Measurements from ENCODE around the gene QSOX1.
A peak's percentile ranks its signal among the peaks of the same experiment; 100 is the strongest.
"Not testable (repeated sequence)": the region's sequence is repeated elsewhere in the genome, so short reads cannot be mapped to it uniquely, and the experiment has no call there.

QSOX1 gene, protein sequence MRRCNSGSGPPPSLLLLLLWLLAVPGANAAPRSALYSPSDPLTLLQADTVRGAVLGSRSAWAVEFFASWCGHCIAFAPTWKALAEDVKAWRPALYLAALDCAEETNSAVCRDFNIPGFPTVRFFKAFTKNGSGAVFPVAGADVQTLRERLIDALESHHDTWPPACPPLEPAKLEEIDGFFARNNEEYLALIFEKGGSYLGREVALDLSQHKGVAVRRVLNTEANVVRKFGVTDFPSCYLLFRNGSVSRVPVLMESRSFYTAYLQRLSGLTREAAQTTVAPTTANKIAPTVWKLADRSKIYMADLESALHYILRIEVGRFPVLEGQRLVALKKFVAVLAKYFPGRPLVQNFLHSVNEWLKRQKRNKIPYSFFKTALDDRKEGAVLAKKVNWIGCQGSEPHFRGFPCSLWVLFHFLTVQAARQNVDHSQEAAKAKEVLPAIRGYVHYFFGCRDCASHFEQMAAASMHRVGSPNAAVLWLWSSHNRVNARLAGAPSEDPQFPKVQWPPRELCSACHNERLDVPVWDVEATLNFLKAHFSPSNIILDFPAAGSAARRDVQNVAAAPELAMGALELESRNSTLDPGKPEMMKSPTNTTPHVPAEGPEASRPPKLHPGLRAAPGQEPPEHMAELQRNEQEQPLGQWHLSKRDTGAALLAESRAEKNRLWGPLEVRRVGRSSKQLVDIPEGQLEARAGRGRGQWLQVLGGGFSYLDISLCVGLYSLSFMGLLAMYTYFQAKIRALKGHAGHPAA

DNA sequence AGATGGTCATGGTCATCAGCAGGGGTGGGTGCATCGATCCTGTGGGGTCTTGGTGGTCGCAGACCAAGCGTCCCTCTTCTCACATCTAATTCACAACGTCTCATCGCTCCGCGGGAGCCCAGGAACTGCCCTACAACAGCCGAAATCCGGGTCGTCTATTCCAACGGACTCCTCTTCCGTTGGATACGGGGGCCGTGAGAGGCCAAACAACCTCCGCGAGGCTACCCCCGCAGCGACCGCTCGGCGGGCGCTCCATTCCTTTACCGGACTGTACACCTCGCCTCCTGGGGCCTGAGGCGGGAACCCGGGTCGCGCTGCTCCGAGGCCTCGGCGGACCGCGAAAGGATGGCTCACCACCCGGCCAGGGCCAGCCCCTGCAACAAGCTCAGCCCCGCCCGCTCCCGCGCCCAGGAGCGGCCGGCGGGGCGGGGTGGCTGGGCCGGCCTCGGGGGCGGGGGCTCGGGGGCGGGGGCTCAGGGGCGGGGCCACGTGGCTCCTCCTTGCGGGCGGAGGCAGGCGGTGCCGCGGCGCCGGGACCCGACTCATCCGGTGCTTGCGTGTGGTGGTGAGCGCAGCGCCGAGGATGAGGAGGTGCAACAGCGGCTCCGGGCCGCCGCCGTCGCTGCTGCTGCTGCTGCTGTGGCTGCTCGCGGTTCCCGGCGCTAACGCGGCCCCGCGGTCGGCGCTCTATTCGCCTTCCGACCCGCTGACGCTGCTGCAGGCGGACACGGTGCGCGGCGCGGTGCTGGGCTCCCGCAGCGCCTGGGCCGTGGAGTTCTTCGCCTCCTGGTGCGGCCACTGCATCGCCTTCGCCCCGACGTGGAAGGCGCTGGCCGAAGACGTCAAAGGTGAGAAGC, at the start of gene QSOX1:
Gene QSOX1, plus strand, starts transcription at position 545 of the 857 bp plus-strand sequence. Its CDS starts 39 bp downstream, at position 584.
- peak; percentile 77 to 79 for DNase-seq

DNA sequence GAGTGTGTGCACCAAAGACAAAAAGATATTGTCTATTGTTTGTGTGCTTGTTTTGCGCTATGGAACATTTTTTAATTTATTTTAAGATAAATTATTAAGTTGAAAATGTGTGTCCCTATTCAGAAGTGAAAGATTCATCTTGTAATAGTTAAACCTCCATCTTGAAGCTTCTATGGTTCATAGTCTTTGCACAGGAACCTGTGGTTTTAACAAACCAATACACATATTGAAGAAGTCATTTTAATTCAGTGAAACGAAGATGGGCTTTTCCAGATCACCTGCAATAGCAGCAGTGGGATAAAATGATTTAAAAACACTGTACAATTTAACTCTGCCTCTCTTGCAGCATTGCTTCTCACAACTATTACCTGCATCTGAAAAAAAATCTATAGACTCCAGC, 42.6 kb upstream of the QSOX1 start:
- DNase-seq = no peak

DNA sequence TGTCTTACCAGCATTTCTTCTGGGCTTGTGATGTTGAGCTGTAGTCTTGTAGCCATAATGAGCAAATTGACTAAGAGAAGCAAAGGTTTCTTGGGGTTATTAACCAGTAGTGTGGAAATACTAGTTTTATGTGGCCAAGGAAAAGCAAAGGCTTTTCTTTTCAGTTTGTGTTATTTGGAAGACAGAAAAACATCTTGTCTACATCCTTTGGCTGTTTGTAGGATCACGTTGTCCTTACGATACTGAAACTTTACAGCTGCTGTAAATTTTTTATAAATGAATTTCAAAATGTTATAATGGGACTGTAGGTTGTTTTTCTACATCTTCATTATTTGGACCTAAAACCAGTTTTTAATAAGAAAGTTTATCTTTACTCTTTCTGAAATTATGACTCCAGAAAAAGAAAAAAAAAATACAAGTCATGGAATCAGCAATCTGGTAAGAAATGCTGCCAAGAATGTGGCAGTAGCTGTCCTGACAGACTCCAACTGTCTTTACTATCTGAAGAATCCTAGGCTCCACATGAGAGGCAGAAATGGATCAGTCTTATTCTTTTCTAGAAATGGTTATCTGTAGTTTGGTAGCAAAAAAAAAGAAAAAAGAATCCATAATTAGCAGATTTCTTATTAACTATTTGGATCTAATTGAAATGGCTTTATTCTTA, 41.6 kb upstream of the QSOX1 start:
- no peak for DNase-seq

DNA sequence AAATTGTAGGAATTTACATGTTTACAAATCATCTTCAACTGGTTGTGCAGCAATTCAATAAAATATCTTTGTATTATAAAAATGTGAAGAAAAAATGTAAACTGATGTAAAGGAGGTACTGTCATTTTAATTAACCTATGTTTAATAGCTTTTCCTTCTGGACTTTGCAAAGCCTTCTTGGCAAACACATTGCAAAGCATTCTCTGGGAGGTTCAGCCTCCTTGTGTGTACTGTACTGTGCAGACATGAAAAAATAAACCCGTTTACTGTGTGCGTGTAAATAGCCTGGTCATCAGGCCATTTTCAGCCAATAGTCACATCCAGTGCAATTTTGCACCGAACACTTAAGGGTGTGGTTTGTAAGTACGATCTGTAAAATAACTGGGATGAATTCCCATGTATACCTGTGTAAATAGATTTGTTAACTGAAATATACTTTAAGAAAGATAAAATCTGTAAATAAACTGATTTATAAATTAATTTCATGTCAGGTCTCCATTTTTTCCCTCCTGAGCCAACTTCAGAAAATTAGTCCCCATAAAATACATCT, 40.2 kb upstream of the QSOX1 start:
- DNase-seq = no peak

DNA sequence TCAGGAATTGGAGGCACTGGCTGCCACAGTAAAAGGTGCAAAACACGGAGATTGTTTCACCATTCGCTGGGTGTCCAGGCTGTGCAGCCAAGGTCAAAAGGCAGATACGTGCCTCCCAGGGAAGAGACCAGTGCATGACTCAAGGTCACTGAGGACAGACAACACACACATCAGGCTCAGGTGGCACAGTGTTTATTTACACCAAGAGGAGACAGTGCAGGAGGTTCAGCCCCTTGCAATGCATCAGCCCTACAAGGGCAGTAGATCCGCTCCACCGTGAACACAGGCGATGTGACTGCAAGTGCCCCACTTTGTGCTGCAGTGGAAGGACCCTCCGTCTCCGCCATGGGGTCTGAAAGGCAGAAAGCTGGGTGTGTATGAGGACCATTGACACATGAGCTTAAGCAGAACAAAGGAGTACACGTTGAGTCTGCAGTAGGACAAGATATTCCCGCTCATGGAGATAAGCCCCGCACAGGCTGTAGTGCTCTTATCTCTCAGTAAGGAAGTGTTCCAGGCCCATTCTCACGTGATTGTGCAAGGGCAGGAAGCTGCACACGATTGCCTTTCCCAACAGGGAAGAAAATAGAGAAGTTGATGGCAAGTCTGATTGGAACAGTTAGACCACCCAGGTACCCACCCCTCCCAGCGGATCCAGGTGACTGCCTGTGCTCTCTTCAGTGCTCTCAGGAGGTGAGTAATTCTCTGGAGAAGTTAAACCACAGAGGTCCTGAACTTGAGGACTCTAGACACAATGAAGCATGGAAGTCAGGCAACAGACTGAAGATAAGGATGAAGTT, 37.5 kb upstream of the QSOX1 start:
- DNase-seq = no peak

DNA sequence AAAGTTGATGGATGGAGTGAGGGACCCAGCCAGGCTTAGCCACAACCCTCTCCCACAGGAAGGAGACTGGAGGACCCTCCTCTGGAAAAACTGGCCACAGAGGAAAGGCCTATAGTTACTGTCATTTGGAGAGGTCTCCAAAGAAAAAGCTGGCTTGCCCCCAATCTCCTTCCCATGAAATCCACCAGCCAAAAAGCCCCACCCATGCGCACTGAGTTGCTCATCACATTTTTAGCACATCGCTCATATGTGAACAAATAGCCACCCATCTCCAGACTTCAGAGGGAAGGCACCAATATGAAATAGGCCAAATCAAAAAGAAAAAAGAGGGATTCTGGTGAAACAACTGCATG, 36.9 kb upstream of the QSOX1 start:
- no peak for DNase-seq

DNA sequence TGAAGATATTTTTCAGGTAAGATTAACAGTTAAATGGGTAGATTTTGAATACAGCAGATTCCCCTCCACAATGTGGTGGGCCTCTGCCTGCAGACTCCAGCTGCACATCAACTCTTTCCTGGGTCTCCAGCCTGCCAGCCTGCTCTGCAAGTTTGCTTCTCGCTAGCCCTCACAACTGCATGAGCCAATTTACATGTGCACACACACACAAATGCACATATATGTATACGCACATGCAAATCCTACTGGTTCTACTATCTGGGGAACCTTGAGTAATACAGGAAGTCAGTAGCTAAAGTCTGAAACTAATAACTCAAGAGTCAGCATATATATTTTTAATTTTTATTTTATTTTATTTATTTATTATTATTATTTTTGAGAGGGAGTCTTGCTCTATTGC, 34.8 kb upstream of the QSOX1 start:
- no peak for DNase-seq

DNA sequence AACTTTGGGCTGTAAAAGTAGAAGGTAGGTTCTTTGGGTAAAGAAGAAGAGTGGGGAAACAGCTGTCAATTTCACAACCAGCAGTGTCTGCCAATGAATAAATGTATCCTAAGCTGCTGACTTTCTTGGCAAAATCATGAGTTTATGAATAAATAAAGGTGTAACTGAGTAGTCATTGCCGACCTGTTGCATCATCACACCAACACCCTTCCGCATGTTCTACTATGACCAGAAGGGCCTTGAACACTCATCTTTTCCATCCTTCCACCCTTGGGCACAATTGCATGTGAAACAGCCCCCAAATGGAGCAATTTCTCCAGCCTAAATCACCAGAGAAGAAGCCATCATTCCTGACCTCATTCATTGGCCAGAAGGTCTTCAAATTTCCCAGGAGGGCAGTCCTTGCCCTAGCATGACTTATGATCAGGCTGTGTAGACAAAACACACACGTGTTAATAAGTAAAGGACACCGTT, 31.2 kb upstream of the QSOX1 start:
- no peak for DNase-seq

DNA sequence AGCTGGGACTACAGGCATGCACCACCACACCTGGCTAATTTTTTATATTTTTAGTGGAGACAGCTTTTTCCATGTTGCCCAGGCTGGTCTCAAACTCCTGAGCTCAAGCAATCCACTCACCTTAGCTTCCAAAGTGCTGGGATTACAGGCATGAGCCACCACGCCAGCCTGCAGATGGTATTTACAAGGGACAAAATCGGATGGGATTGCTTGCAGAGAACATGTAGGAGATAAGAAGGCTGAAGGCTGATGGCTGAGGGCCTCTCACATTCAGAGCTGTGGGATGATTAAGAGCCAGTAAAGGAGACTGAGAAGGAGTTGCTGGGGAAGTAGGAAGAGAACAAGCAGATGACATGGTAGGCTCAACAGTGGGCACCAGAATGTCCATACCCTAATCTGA, 24.0 kb upstream of the QSOX1 start:
- no peak for DNase-seq

DNA sequence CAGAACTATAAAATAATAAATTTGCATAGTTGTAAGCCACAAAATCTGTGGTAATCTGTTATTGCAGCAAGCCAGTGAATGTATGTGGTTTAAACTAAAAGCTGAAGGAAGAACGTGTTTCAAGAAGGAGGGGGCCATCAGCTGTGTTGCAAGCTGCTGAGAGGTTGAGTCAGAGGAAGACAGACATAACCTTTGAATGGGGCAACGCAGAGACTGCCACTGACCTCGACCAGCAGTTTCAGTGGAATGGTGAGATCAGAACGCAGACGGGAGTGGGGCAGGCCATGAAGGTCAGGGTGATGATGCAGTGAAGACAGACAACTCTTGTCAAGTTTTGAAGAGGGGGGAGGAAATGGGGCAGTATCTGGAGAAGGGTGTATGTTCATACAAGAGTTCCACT, 23.2 kb upstream of the QSOX1 start:
- DNase-seq = no peak

DNA sequence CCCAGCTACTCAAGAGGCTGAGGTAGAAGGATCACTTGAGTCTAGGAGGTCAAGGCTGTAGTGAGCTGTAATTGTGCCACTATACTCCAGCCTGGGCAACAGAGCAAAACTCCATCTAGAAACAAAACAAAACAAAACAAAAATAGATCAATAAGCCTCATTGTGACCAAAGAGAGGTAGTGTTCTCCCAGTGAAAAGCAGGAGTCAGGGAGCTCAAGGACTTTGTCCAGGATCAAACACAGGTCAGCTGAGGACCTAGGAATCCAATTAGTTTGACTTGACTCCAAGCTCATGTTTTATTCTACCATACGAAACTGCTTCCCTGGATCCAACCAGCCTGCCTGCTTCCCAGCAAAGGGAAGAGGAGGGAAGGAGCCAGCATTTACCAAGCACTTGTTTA, 21.5 kb upstream of the QSOX1 start:
- DNase-seq = no peak

DNA sequence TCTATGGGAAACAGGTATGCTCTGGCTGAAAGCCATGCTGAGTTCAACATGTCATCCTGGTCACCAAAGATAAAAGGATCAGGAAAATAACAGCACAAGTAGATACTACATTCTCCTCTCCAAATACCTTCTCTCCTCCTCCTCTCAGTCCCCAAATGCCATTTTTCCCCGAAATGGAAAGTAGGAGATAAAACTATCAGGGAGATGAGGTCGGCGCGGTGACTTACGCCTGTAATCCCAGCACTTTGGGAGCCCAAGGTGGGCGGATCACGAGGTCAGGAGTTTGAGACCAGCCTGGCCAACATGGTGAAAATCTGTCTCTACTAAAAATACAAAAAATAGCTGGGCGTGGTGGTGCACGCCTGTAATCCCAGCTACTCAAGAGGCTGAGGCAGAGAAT, 21.0 kb upstream of the QSOX1 start:
- not testable (repeated sequence) for DNase-seq

DNA sequence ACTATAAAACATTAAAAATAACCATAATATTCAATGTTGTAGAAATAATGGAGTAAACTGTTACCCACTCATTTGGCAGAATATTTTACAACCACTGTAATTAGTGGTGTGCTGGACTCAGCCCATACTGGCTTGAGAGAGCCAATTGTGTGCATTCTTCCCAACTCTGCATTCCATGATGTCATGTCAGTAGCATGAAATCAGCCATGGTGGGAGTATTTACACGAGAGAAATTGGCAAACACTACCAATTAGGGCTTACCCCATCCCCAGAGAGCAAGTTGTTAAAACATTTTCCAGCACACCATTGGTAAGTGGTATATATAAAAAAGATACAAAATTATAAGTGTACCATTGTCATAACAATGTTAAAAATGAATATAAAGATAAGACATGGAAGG, 19.1 kb upstream of the QSOX1 start:
- no peak for DNase-seq

DNA sequence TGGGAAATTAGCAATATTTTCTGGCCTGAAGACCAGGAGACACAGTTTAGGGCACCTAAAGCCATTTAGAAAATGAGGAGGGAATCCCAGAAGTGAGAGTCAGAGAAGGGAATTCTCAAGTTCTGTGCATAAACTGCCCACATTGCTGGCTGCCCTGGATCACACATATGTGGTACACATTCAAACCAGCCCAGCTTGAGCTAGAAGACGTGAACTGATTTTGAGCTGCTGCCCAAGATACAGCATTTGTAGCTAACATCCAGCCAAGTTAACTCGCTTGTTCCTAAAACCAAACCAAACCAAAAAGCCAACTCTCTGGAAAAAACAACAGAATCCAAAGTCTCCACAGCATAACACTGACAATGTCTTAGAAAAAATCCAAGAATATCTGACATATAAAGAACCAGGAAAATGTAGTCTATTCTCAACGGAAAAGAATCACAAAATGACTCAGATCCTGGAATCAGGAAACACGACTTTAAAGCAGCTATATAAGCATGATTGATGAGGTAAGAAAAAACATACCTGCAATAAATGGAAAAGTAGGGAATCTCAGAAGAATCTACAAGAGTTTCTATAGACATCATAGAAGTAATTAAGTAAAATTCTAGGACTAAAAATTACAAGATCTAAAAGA, 18.2 kb upstream of the QSOX1 start:
- no peak for DNase-seq

DNA sequence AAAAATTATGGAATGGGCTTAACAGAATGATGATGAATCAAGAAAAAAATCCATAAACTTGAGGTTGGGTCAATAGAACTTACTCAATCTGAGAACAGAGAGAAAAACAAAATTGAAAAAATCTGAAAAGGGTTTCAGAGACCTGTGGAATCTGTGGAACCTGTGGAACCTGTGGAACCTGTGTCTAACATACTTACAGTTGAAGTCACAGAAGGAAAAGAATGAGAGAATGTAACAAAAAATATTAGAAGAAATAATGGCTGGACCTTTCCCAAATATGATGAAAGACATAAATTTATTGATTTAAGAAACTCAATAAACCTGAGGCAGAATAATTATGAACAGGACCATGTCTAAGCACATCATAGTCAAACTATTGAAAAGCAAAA, 17.7 kb upstream of the QSOX1 start:
- no peak for DNase-seq

DNA sequence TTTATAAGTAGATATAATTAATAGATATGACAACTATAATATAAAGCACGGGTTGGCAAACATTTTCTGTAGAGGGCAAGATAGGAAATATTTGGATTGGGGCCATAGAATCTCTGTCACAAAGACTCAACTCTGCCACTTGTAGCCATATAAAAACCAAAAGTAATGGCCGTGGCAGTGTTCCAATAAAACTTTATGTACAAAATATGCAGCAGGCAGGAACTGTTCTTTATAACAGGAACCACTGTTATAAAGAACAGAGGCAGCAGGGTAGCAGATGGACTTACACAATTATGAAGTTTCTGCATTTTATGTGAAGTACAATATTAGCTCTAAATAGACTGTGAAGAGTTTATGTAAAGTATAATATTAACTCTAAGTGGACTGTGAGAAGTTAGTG, 16.9 kb upstream of the QSOX1 start:
- no peak for DNase-seq

DNA sequence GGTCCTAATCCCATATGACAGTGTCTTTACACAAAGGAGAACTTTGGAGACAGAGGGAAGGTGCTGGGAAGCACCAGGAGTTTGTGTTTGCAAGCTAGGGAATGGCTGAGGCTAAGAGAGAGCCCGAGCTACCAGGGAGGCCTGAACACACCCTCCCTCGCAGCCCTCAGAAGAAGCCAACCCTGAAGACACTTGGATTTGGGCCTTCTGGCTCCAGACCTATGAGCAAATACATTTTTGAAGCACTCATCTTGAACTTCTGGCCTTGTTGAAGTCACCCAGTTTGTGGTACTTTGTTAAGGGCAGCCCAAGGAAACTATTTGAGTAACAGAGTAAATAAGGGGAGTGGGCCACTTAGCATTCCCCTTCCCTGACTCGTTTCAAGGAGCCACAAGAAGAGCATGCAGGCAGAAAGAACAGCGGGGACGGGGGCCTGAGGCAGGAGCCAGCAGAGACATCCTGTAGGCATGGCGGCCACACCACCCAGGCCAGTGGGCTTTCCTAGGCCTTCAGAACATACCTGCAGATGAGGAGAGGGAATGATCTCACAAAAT, 13.2 kb upstream of the QSOX1 start:
- DNase-seq = no peak

DNA sequence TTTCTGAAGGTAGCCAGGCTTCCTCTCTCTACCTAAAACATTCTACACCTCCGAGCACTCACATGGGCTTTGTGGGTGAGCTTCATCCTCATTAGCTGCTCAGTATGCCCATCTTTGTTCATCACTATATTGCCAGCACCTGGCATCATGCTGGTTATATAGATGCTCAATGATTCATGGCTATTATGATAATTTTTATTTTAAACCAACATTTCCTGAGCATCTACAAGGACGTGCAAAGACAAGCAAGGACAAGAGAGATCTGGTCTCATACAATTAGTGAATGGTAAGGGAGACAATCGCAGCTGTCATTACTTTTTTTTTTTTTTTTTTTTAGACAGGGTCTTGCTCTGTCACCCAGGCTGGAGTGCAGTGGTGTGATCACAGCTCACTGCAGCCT, 11.3 kb upstream of the QSOX1 start:
- no peak for DNase-seq

DNA sequence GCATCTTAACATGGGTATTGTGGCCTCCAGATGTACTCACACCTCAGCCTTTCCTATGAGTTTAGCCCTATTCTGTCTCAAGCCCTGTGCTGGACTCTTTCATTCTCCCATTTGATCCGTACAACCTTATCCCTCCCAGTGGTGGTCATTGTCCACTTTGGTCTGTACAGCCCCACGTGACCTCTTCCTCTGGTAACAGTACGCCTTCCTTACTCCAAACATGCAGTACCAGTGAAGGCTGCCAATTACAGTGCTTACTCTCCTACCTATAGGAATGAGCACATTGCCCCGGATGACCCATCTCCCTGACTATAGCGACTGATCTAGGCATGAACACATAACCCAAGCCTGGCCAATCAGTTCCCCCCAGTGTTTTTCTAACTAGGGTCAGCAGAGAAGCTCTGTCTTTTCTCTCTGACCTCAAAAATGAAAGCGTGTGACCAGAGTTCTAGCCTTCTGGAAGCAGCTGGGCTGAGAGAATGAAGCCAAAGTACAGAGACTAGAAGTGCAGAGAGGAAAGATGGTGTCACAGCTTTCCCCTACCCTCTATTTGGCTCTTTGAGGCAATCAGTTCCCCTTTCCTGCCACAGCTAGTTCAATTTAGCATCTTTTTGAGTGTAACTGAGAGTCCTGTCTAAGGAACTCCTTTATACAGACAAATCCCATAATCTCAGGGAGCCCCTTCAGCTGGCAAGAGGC, 9.9 kb upstream of the QSOX1 start:
- DNase-seq = no peak

DNA sequence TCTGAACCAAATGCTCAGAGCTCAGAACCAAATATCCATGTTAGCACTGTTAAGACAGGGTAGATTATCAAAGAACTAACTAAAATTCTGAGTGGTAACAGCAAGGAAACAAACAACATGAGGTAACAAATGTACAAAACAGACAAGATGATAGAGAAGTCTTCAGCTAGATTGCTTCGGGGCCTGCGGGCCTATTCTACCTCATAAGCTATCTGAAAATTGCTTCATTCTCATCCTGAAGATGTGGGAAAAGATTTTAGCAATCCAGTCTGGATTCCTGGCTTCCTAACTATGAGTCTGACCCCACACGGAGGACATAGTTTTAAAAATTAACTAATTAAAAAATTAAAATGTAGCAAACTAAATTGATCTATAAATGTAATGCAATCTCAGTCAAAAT, 9.2 kb upstream of the QSOX1 start:
- no peak for DNase-seq

Measured in NCI-H2081 (cell line).